GM21390 (cell line): ENCODE results near the gene A1CF.

Source experiments
- ATAC-seq: cut with Tn5 transposase; IDR thresholded peaks from one replicate; pipeline ENCODE4 v1.9.1; 2021; ENCODE audit not compliant: unreplicated experiment

Gene A1CF

DNA sequence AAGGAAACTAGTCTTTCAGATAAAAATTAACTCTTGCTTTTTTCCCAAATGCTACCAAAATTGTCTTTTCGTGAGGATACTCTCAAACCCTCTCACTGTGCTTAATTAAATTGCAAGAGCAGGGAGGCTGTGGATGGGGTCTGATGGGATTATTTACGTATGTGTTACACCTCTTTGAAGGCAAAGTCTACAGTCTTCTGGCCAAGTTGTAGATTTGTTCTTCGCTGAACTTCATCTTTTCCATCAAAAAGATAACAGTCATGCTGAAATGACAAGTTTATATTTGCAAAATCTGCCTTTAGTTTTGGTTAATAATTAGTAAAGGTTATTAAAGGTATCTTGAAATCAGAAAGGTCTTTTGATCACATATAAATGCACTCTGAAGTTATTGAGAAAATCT lies 22.7 kb downstream of the A1CF start:
- ATAC-seq, result no peak

- ATAC-seq, result no peak
Measured at GRCh38 chr10:50861370-50861769, 24.1 kb downstream of the A1CF start.

DNA sequence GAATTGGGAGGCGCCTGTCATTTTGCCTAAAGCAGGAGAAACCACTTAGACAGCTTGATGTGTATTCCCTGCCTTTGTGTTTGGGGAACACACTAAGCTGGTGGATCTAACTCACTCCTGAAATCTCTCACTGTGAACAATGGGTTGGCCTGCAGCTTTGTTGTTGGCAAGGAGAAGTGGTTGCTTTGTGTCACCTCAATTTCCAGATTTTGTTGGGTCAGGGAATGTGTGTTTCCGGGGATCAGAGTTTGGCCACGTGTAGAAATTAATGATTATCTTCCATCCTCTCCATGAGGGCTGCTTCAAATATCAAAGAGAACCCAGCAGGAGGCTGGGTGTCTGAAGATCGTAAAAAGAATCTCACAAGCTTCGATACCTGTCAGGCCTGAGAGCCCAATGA lies 27.8 kb downstream of the A1CF start:
- no peak for ATAC-seq

- no peak for ATAC-seq
Measured at GRCh38 chr10:50855461-50855860, 30.0 kb downstream of the A1CF start.

DNA sequence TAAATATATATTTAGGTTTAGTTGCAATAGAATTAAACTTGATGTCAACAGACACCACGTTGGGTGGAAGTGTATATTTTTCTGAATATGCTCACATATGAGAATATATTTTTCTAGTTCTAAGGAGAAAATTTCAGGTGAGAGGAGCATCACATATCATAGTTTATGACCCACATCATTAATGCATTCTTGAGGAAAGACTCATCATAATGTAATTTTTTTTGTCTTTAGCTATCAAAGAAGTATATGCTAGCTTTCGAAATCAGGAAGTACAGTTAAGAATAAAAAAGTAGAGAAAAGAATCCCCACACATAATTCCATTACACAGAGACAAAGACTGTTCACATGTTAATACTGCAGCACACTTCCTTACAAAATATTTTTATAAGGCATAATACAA lies 30.4 kb downstream of the A1CF start:
- no peak for ATAC-seq

- ATAC-seq, result no peak
Measured at GRCh38 chr10:50853557-50853956, 31.9 kb downstream of the A1CF start.

DNA sequence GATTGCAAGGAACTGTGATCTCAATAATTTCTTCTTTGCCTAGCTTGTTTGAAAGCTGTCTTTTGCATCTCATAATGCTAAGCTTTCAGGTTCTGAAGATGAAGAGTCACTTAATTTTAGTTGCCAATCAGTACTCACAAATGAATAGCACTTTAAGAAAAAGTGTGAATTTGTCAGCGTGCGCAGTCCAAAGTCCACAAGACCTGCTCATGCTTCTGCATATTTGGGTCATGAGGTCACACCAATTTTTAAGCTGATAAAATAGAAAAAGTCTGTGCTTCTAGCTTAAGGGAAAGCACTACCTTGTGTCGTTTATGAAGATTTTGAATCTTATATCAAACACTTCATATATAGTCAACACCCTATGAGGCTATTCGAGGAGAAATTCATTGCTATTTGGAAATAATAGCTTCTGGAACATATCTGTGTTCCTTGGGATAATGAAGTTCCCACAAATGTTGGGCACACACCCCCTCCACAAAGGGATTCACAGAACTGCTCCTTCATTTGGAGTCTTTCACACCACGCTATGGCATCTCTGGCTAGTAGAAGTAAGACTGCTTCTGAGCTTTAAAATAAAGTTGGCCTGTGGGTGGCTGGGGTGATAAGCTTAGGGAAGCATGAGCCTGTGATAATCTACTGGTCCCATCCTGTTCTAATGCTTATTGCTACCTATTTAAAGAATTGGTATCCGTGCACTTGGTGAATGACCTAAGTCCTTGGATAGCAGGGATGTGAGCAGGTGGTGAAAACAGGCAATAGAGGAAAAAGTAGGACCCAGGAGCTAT lies 33.3 kb downstream of the A1CF start:
- no peak for ATAC-seq

- ATAC-seq, result no peak
Measured at GRCh38 chr10:50850578-50851230, 34.7 kb downstream of the A1CF start.

GRCh38 chr10:50846753-50847152 lies 38.7 kb downstream of the A1CF start:
- ATAC-seq, result no peak

- ATAC-seq, result no peak
Measured at GRCh38 chr10:50837095-50837494, 48.3 kb downstream of the A1CF start.

DNA sequence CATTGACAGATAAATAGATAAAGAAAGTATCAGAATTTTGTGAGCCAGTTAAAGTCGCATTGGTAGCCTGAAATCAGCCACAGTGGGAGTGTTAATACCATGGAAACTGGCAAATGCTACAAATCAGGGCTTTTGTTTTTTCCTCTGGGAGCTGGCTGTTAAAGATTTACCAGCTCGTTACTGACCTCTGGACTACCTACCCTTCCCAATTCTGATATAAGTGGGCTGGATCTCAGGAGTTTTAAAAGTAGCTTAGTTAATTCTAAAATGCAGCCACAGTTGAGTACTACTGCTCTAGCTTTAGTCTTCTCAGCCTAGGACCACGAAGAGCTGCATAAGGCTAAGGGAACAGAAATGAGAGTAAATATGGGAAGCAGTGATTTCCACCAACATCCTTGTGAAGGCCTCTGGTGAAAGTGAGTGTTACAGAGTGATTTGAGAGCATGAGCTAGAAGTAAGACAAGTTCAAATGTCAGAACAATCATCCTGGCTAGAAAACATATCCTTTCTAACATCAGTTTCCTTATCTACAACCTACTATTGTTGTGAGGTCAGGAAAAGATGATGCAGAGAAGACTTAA lies 53.2 kb downstream of the A1CF start:
- no peak for ATAC-seq

GRCh38 chr10:50830066-50830465 lies 55.4 kb downstream of the A1CF start:
- ATAC-seq, result no peak

- ATAC-seq, result no peak
Measured at GRCh38 chr10:50824782-50825181, 60.6 kb downstream of the A1CF start.

DNA sequence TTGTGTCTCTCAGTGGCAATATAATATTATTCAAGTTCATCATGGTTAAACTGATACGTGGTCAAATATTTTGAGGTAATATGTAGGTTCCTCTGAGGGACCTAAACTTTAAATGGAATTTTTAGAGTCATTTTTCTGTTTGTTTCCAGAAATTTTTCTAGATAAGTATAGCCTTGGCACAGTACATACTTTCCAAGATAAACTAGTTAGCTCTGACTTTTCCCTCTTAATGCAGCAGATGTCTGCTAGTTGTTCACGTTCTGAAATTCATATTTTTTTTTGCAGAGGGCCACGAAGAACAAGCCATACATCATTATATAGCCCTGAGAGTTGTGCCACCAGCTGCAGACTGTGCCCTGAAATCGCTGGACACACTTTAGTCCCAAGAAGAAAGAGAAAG lies 61.6 kb downstream of the A1CF start:
- no peak for ATAC-seq

DNA sequence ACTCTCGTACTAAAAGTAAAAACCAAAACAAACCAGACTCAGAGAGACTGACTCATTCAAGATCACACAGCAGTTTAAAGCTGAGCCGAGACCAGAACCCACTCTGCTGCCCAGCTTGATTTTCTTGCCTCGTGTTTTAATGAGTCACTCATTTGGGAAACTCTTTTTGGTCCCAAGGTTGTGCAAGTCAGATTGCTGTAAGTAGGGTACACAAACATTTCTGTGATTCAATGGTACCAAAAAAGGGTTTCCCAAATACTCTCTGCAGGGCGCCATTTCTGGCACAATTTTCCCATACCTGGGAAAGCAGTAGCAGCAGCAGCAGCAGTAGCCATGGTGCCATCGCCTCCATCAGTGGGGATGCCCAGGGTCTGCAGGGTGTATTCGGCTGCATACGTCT lies 75.8 kb downstream of the A1CF start:
- no peak for ATAC-seq

DNA sequence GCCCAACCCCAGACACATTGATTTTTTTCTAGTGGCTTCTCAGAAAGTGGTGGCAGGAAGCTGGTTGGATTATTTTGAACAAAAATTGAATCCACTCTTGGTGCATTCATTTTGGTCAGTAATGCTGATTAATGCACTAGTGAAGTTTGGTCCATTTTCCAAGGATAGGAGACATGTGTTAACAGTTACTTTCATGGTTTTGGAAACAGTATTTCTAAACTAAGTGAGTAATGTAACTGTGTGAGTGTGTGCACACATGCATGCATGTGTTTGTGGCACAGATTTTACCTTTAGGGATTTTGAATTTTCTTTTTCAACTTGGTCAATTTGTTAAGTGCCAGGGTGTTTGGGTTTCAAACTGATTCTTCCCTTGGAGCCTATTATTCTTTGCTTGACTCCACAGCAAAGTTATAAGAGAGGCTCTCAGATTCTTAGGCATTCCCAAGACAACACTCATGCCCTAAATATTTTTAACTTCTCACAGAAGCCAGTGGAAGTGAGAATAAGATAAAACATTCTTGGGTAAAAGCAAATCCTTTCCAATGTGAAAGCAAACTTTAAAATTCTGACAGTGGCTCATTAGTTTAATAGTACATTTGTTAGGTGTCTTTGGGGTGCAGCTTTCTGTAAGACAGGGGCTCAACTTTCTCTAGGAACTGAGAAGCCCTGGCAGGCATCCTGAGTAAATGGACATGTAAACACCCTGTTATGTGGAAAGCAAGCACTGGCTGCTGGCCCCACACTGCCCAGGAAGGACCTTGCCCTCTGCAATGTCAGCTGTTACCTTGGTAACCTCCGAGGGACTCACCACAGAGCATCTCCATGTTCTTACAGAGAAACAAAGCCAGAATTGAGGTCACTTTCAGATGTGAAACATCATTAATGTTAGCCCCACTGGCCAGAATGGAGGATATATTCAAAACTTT lies 77.3 kb downstream of the A1CF start:
- no peak for ATAC-seq

DNA sequence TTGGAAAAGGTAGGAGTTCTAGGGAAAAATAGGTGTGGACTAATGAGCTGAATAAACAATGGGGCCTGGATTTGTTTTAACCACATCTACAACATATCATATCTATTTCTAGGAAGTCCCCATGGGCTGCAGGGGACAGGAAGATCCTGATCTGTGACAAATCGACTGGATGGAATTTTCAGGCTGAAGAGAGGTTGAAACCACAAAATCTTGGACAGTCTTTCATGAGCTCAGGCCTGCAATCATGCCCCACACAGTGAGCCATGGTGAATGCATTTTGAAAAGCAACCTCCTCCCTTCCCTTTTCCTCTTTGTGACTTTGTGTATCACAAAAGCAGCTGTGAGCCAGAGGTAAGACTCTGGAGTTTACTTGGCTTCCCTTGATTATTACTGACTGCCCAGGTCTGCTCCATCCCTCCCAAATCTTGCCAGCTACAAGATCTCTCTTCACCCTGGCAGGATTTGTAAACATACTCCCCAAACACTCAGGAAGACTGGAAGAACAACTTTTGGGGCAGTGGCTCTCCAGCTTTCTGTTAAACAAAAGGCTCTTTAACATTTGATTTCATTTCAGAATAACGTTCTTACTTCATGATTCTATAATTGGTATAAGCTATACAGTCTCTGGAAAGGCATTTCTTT lies 79.3 kb downstream of the A1CF start:
- ATAC-seq, result no peak

GRCh38 chr10:50799595-50799994 lies 85.8 kb downstream of the A1CF start:
- no peak for ATAC-seq

- no peak for ATAC-seq
Measured at GRCh38 chr10:50798297-50798696, 87.1 kb downstream of the A1CF start.

DNA sequence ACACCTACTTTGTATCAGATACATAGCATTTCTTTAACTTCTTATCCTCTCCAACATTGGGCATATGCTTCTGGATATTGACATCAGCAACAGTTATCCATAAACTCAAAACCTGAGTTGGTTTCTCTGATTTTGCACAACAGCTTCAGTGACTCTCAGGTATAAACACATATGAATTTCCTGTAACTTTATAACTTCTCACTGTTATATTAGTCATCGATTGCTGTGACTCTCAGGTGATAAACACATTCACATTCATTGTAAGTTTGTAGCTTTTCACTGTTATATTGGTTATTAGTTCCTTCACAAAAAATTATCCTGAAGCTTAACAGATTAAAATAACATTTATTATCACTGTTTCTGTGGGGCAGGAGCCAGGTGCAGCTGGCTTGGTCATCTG lies 88.7 kb downstream of the A1CF start:
- no peak for ATAC-seq

- ATAC-seq, result no peak
Measured at GRCh38 chr10:50794490-50794889, 90.9 kb downstream of the A1CF start.
